Myocyte (in vitro differentiated cells): ENCODE measurements around the gene BMPR2. TPM values are rescaled to one million over a fixed set of nuclear protein-coding genes. Genes with fewer than 3 reads are reported as not detected.
A peak's percentile ranks its signal among the peaks of the same experiment; 100 is the strongest.
"Not testable (repeated sequence)": the region's sequence is repeated elsewhere in the genome, so short reads cannot be mapped to it uniquely, and the experiment has no call there.

Experiments
- DNase-seq: peaks from one replicate; pipeline ENCODE4 v3.0.0-alpha.2; 2012; ENCODE audit warnings: low read depth
- total RNA-seq: library from RNA; depleted of rRNA; stranded (reverse); fragments of >200 nt; gene quantifications from 2 replicates; pipeline ENCODE4 v1.2.3, GENCODE V29; 2014

BMPR2 gene
- total RNA-seq, 1 donor from 2014 or later, result 30.1 TPM

- DNase-seq, result no peak
These were observed 143.3 kb downstream of the BMPR2 start for GRCh38 chr2:202519453-202519852.

GRCh38 chr2:202521470-202521869 is 145.3 kb downstream of the BMPR2 start:
- no peak for DNase-seq

- DNase-seq, result no peak
These were observed 153.3 kb downstream of the BMPR2 start for GRCh38 chr2:202529389-202529788.

GRCh38 chr2:202530038-202530437 is 153.9 kb downstream of the BMPR2 start:
- no peak for DNase-seq

GRCh38 chr2:202535290-202535689 is 159.2 kb downstream of the BMPR2 start:
- not testable (repeated sequence) for DNase-seq

- DNase-seq, result peak; percentile 18
These were observed 165.0 kb downstream of the BMPR2 start for GRCh38 chr2:202541137-202541536.

GRCh38 chr2:202542142-202542541 is 166.0 kb downstream of the BMPR2 start:
- DNase-seq, result peak; percentile 13

GRCh38 chr2:202545523-202545922 is 169.4 kb downstream of the BMPR2 start:
- no peak for DNase-seq

- DNase-seq, result no peak
These were observed 169.8 kb downstream of the BMPR2 start for GRCh38 chr2:202545931-202546330.

GRCh38 chr2:202546499-202547141 is 170.5 kb downstream of the BMPR2 start:
- DNase-seq, result not testable (repeated sequence)

GRCh38 chr2:202548240-202548639 is 172.1 kb downstream of the BMPR2 start:
- no peak for DNase-seq

GRCh38 chr2:202551000-202551399 is 174.9 kb downstream of the BMPR2 start:
- DNase-seq, result not testable (repeated sequence)

- DNase-seq, result peak; percentile 59
These were observed 179.2 kb downstream of the BMPR2 start for GRCh38 chr2:202555356-202555755.

- no peak for DNase-seq
These were observed 184.1 kb downstream of the BMPR2 start for GRCh38 chr2:202560200-202560599.

GRCh38 chr2:202564226-202564625 is 188.1 kb downstream of the BMPR2 start:
- no peak for DNase-seq

GRCh38 chr2:202566286-202566685 is 190.2 kb downstream of the BMPR2 start:
- DNase-seq, result no peak

- DNase-seq, result no peak
These were observed 198.4 kb downstream of the BMPR2 start for GRCh38 chr2:202574541-202574940.

GRCh38 chr2:202575194-202575593 is 199.1 kb downstream of the BMPR2 start:
- DNase-seq, result not testable (repeated sequence)

- DNase-seq, result no peak
These were observed 201.4 kb downstream of the BMPR2 start for GRCh38 chr2:202577250-202578183.

- DNase-seq, result not testable (repeated sequence)
These were observed 206.7 kb downstream of the BMPR2 start for GRCh38 chr2:202582846-202583245.

GRCh38 chr2:202583709-202584219 is 207.6 kb downstream of the BMPR2 start:
- DNase-seq, result no peak
